Tibial nerve (tissue), 4 donors: ENCODE data around the gene TNFAIP2.

ENCODE experiments used
- CTCF ChIP-seq, 5 experiments: fragments of 200-600 bp in 3 of 5; fragments of 450-650 bp in 2 of 5; sonication (generic) in 3 of 5; IDR thresholded peaks; one replicate each; pipeline ENCODE4 v1.5.1; 2016 to 2019; ENCODE audit warnings: antibody characterized with exemption in 5 of 5, mild to moderate bottlenecking in 3 of 5, moderate library complexity in 2 of 5
- EP300 ChIP-seq, 2 donors: sonication (generic); formaldehyde crosslinking; IDR thresholded peaks; one replicate each; pipeline ENCODE4 v1.6.1; 2017; ENCODE audit warnings: antibody characterized with exemption in 2 of 2, mild to moderate bottlenecking in 1 of 2
- POLR2A ChIP-seq, 2 donors: fragments of 450-650 bp; IDR thresholded peaks; one replicate each; pipeline ENCODE4 v1.6.1; 2017; ENCODE audit warnings: antibody characterized with exemption in 2 of 2, mild to moderate bottlenecking in 2 of 2, moderate library complexity in 2 of 2

- no peak for TF ChIP-seq CTCF (IDR thresholded peaks at IDR 0.05)
- no peak for TF ChIP-seq POLR2A (IDR thresholded peaks at IDR 0.05)
- TF ChIP-seq EP300 (IDR thresholded peaks at IDR 0.05): no peak
Observed at GRCh38 chr14:103134919-103135318, 11.7 kb downstream of the TNFAIP2 start.
